Neural progenitor cell (in vitro differentiated cells): ENCODE data around the gene XYLT1.

Experiments
- EZH2 ChIP-seq: fragments of 200-600 bp; sonication (generic); IDR thresholded peaks from 2 replicates; pipeline ENCODE4 v1.6.1; 2017; ENCODE audit warnings: antibody characterized with exemption, mild to moderate bottlenecking, moderate library complexity
- TF ChIP-seq, protein P1 (sequence below): fragments of 200-600 bp; sonication (generic); IDR thresholded peaks from 2 replicates; pipeline ENCODE4 v1.5.1; 2017; ENCODE audit warnings: antibody characterized with exemption, mild to moderate bottlenecking

DNA sequence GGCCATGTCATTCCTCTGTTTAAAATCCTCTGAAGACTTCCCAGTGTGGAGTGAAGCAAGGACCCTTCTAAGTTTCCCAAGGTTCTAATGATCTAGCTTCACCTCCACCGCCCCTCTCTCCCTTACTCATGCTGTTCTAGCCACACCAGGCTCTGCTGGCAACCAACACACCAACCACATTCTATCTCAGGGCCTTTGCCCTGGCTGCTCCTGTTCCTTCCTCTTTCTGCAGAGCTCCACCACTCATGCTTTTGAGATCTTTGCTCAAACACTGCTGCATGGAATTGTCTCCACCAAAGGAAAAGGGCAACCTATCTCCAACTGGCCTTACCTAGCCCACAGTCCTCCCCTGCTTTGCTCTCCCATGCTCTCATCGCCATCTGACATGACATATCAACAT lies 128.7 kb downstream of the XYLT1 start:
- TF ChIP-seq, protein P1, sequence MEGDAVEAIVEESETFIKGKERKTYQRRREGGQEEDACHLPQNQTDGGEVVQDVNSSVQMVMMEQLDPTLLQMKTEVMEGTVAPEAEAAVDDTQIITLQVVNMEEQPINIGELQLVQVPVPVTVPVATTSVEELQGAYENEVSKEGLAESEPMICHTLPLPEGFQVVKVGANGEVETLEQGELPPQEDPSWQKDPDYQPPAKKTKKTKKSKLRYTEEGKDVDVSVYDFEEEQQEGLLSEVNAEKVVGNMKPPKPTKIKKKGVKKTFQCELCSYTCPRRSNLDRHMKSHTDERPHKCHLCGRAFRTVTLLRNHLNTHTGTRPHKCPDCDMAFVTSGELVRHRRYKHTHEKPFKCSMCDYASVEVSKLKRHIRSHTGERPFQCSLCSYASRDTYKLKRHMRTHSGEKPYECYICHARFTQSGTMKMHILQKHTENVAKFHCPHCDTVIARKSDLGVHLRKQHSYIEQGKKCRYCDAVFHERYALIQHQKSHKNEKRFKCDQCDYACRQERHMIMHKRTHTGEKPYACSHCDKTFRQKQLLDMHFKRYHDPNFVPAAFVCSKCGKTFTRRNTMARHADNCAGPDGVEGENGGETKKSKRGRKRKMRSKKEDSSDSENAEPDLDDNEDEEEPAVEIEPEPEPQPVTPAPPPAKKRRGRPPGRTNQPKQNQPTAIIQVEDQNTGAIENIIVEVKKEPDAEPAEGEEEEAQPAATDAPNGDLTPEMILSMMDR, result no peak
- no peak for TF ChIP-seq EZH2
